H9 (cell line): ENCODE measurements around the gene SERINC3. TPM values are rescaled to one million over a fixed set of nuclear protein-coding genes. Genes with fewer than 3 reads are reported as not detected.

ENCODE experiments used
- DNase-seq: peaks from one replicate; pipeline ENCODE4 v3.0.0-alpha.2; 2017
- H2AFZ ChIP-seq: one replicate; pipeline ENCODE4 v1.6.1; 2013; ENCODE audit warnings: mild to moderate bottlenecking, low read length, control low read depth, moderate library complexity
- H2AK5ac ChIP-seq: 2 replicates; pipeline ENCODE4 v1.6.1; 2013; ENCODE audit warnings: low read length, control low read depth, mixed read lengths; ENCODE audit not compliant: insufficient read length
- H2BK120ac ChIP-seq: one replicate; pipeline ENCODE4 v1.6.1; 2013; ENCODE audit warnings: low read depth, mild to moderate bottlenecking, low read length, control low read depth, inconsistent platforms; ENCODE audit not compliant: poor library complexity, severe bottlenecking
- H2BK12ac ChIP-seq: 2 replicates; pipeline ENCODE4 v1.6.1; 2013; ENCODE audit warnings: low read length, control low read depth, mixed read lengths, low read depth; ENCODE audit not compliant: insufficient read length
- H2BK15ac ChIP-seq: 2 replicates; pipeline ENCODE4 v1.6.1; 2013; ENCODE audit warnings: low read depth, low read length, control low read depth
- H2BK20ac ChIP-seq: one replicate; pipeline ENCODE4 v1.6.1; 2013; ENCODE audit warnings: low read depth, mild to moderate bottlenecking, low read length, control low read depth, inconsistent platforms; ENCODE audit not compliant: poor library complexity, severe bottlenecking
- H2BK5ac ChIP-seq: 2 replicates; pipeline ENCODE4 v1.6.1; 2013; ENCODE audit warnings: low read length, control low read depth, mixed read lengths; ENCODE audit not compliant: insufficient read length
- H3K14ac ChIP-seq: 2 replicates; pipeline ENCODE4 v1.6.1; 2013; ENCODE audit warnings: low read length, control low read depth; ENCODE audit not compliant: insufficient read depth
- H3K18ac ChIP-seq: 2 replicates; pipeline ENCODE4 v1.6.1; 2013; ENCODE audit warnings: low read depth, mild to moderate bottlenecking, mixed read lengths, low read length, control low read depth; ENCODE audit not compliant: insufficient read length
- H3K23ac ChIP-seq: 2 replicates; pipeline ENCODE4 v1.6.1; 2013; ENCODE audit warnings: low read length, control low read depth, mixed read lengths, low read depth; ENCODE audit not compliant: insufficient read length
- H3K23me2 ChIP-seq: 2 replicates; pipeline ENCODE4 v1.6.1; 2013; ENCODE audit warnings: low read depth, mild to moderate bottlenecking, mixed read lengths, low read length, control low read depth; ENCODE audit not compliant: insufficient read length, poor library complexity, severe bottlenecking
- H3K27ac ChIP-seq: 2 replicates; pipeline ENCODE4 v1.5.1; 2013; ENCODE audit warnings: low read length, control low read depth, mixed read lengths, low read depth; ENCODE audit not compliant: insufficient read length
- H3K27me3 ChIP-seq: 2 replicates; pipeline ENCODE4 v1.6.1; 2013; ENCODE audit warnings: low read length, control low read depth, inconsistent platforms; ENCODE audit not compliant: insufficient read depth
- H3K4ac ChIP-seq: 2 replicates; pipeline ENCODE4 v1.6.1; 2013; ENCODE audit warnings: low read depth, mild to moderate bottlenecking, control low read depth, inconsistent platforms, low read length, moderate library complexity
- H3K4me1 ChIP-seq: 2 replicates; pipeline ENCODE4 v1.6.1; 2013; ENCODE audit warnings: low read length, control low read depth, inconsistent platforms; ENCODE audit not compliant: insufficient read depth
- H3K4me2 ChIP-seq: 2 replicates; pipeline ENCODE4 v1.6.1; 2013; ENCODE audit warnings: low read length, control low read depth, mixed read lengths; ENCODE audit not compliant: insufficient read length, insufficient read depth
- H3K56ac ChIP-seq: 2 replicates; pipeline ENCODE4 v1.6.1; 2013; ENCODE audit warnings: low read depth, mild to moderate bottlenecking, mixed read lengths, low read length, control low read depth; ENCODE audit not compliant: insufficient read length
- H3K79me1 ChIP-seq: 2 replicates; pipeline ENCODE4 v1.6.1; 2013; ENCODE audit warnings: low read depth, mild to moderate bottlenecking, moderate library complexity, low read length, control low read depth, inconsistent platforms; ENCODE audit not compliant: insufficient read depth, poor library complexity, severe bottlenecking
- H3K79me2 ChIP-seq: 2 replicates; pipeline ENCODE4 v1.6.1; 2013; ENCODE audit warnings: low read length, control low read depth, inconsistent platforms; ENCODE audit not compliant: insufficient read depth
- H3K9ac ChIP-seq: 2 replicates; pipeline ENCODE4 v1.6.1; 2013; ENCODE audit warnings: low read length, control low read depth, mixed read lengths; ENCODE audit not compliant: insufficient read length; ENCODE audit errors: extremely low read depth
- H3K9me3 ChIP-seq: one replicate; pipeline ENCODE4 v1.6.1; 2013; ENCODE audit warnings: low read depth, low read length, inconsistent platforms; ENCODE audit not compliant: control insufficient read depth
- H3T11ph ChIP-seq: one replicate; pipeline ENCODE4 v1.6.1; 2013; ENCODE audit warnings: mild to moderate bottlenecking, low read length, control low read depth, inconsistent platforms
- H4K20me1 ChIP-seq: one replicate; pipeline ENCODE4 v1.6.1; 2013; ENCODE audit not compliant: control insufficient read depth, insufficient read length, insufficient read depth
- H4K5ac ChIP-seq: 2 replicates; pipeline ENCODE4 v1.6.1; 2013; ENCODE audit warnings: low read depth, mild to moderate bottlenecking, mixed read lengths, low read length, control low read depth; ENCODE audit not compliant: insufficient read length
- H4K8ac ChIP-seq: replicated peaks from 2 replicates; pipeline ENCODE4 v1.6.1; 2013; ENCODE audit warnings: low read length, control low read depth, mixed read lengths, low read depth; ENCODE audit not compliant: insufficient read length
- H4K91ac ChIP-seq: 2 replicates; pipeline ENCODE4 v1.6.1; 2013; ENCODE audit warnings: low read depth, mild to moderate bottlenecking, moderate library complexity, mixed read lengths, low read length, control low read depth; ENCODE audit not compliant: insufficient read length
- H3K27ac Mint-ChIP-seq, 3 experiments: 2 replicates in 2 of 3; 3 replicates in 1 of 3; pipeline ENCODE4 v1.8.0; 2020 to 2021; ENCODE audit warnings: mixed read lengths in 3 of 3, mild to moderate bottlenecking in 1 of 3, moderate library complexity in 1 of 3
- H3K27me3 Mint-ChIP-seq: 2 replicates; pipeline ENCODE4 v1.8.0; 2021; ENCODE audit warnings: low read depth, mild to moderate bottlenecking, moderate library complexity, mixed read lengths
- H3K36me3 Mint-ChIP-seq, 3 experiments: 2 replicates in 2 of 3; 3 replicates in 1 of 3; pipeline ENCODE4 v1.8.0; 2020 to 2021; ENCODE audit warnings: low read depth in 3 of 3, mixed read lengths in 3 of 3; ENCODE audit not compliant: insufficient read depth in 1 of 3
- H3K4me1 Mint-ChIP-seq, 2 experiments: 2 replicates each; pipeline ENCODE4 v1.8.0; 2020; ENCODE audit warnings: mixed read lengths in 2 of 2
- H3K4me3 Mint-ChIP-seq, 2 experiments: 2 replicates in 1 of 2; 3 replicates in 1 of 2; pipeline ENCODE4 v1.8.0; 2020 to 2021; ENCODE audit warnings: mild to moderate bottlenecking in 2 of 2, mixed read lengths in 2 of 2, moderate library complexity in 1 of 2
- H3K9me3 Mint-ChIP-seq, 2 experiments: 2 replicates in 1 of 2; 3 replicates in 1 of 2; pipeline ENCODE4 v1.8.0; 2020; ENCODE audit warnings: mild to moderate bottlenecking in 2 of 2, mixed read lengths in 2 of 2, moderate library complexity in 1 of 2
- CTCF ChIP-seq: fragments of 200-600 bp; sonication (generic); conservative IDR thresholded peaks from 3 replicates; pipeline ENCODE4 v1.8.0; 2021; ENCODE audit warnings: antibody characterized with exemption, mild to moderate bottlenecking
- WGBS: extraction: QIAGEN DNeasy Blood & Tissue Kit; methylation state at CpG from one replicate; pipeline ENCODE4 v1.1.7; 2013; ENCODE audit warnings: missing lambda C conversion rate, low lambda C conversion rate, mixed read lengths; ENCODE audit not compliant: insufficient read length; ENCODE audit errors: extremely low coverage; 5-methylcytosine and 5-hydroxymethylcytosine counted together
- total RNA-seq: library from RNA; stranded (reverse); gene quantifications from 2 replicates; pipeline ENCODE4 v1.2.1, GENCODE V29; 2021

The SERINC3 gene
- total RNA-seq, 1 experiment from 2014 or later: 41.5 TPM

- H3K4ac ChIP-seq: no peak overlapping the region
- H3K9me3 ChIP-seq: no peaks in the 10 kb centered on the region
- no peak overlapping the region for H3K18ac ChIP-seq
- no peak overlapping the region for H4K8ac ChIP-seq
- no peak overlapping the region for H3K56ac ChIP-seq
- H3K4me1 ChIP-seq: peaks cover 3% of the 10 kb centered on the region; the same call in 1 of the 2 replicates
- H4K91ac ChIP-seq: no peak overlapping the region
- no peak overlapping the region for H3K4me2 ChIP-seq
- peaks cover 8 to 38% (median 22%) of the 10 kb centered on the region in 3 experiments; a peak in 6 of 7 replicates for H3K36me3 Mint-ChIP-seq
- no peaks in the 10 kb centered on the region for H3K79me2 ChIP-seq
- H3K23me2 ChIP-seq: no peaks in the 10 kb centered on the region
- no peak overlapping the region for H3K27ac ChIP-seq
- H2BK20ac ChIP-seq: no peak overlapping the region
- H3K23ac ChIP-seq: no peak overlapping the region
- H3K27me3 ChIP-seq: no peaks in the 10 kb centered on the region; the same call in 1 of the 2 replicates
- DNase-seq: no peak
- no peak overlapping the region for H3T11ph ChIP-seq
- H2BK15ac ChIP-seq: no peak overlapping the region
- H3K4me1 Mint-ChIP-seq: peaks cover 13 to 15% of the 10 kb centered on the region in 2 experiments
- H3K14ac ChIP-seq: no peak overlapping the region
- no peak overlapping the region for H4K5ac ChIP-seq
- no peak overlapping the region for H2AFZ ChIP-seq
- H3K27me3 Mint-ChIP-seq: no peaks in the 10 kb centered on the region
- no peak overlapping the region for H3K27ac Mint-ChIP-seq
- no peak overlapping the region for H2BK5ac ChIP-seq
- TF ChIP-seq CTCF: no peak
- H2AK5ac ChIP-seq: no peak overlapping the region
- H2BK12ac ChIP-seq: no peak overlapping the region
- H4K20me1 ChIP-seq: no peaks in the 10 kb centered on the region
- H3K9me3 Mint-ChIP-seq: no peaks in the 10 kb centered on the region
- H3K9ac ChIP-seq: no peak overlapping the region
- no peaks in the 10 kb centered on the region for H3K79me1 ChIP-seq
- WGBS: no CpG with 5 or more reads among the region's 18 CpGs
- H3K4me3 Mint-ChIP-seq: no peak overlapping the region
- H2BK120ac ChIP-seq: no peak overlapping the region
Measured at GRCh38 chr20:44480097-44480496, 41.8 kb downstream of the SERINC3 start.
